Gastrocnemius medialis (tissue), 4 donors: ENCODE results near the gene CMIP. TPM values are rescaled to one million over a fixed set of nuclear protein-coding genes. Genes with fewer than 3 reads are reported as not detected.

Experiments used
- ATAC-seq, 2 donors: fragments of 150-250 bp; one replicate each; pipeline ENCODE4 v1.9.1; 2016
- DNase-seq, 2 donors: peaks; one replicate each; pipeline ENCODE4 v3.0.0-alpha.2; 2019
- H3K27ac ChIP-seq, 4 donors: fragments of 200-600 bp; sonication (generic); 1 replicate in 1 of 4; 2 replicates in 3 of 4; pipeline ENCODE4 v1.5.1; 2016 to 2018; ENCODE audit warnings: mild to moderate bottlenecking in 2 of 4, moderate library complexity in 1 of 4
- H3K27me3 ChIP-seq, 3 donors: fragments of 200-600 bp; sonication (generic) in 2 of 3; 1 replicate in 1 of 3; 2 replicates in 2 of 3; pipeline versions ENCODE4 v1.5.1 to v1.6.0; 2016 to 2019; ENCODE audit warnings: mild to moderate bottlenecking in 1 of 3, moderate library complexity in 1 of 3
- H3K36me3 ChIP-seq, 2 donors: fragments of 200-600 bp; sonication (generic) in 1 of 2; one replicate each; pipeline ENCODE4 v1.5.1; 2017 to 2018
- H3K4me1 ChIP-seq, 2 donors: fragments of 200-600 bp; sonication (generic) in 1 of 2; one replicate each; pipeline ENCODE4 v1.5.1; 2016 to 2017; ENCODE audit warnings: mild to moderate bottlenecking in 2 of 2
- H3K4me3 ChIP-seq, 4 donors: fragments of 200-600 bp; sonication (generic) in 3 of 4; 1 replicate in 1 of 4; 2 replicates in 3 of 4; pipeline ENCODE4 v1.5.1; 2016 to 2019; ENCODE audit warnings: mild to moderate bottlenecking in 2 of 4
- H3K9me3 ChIP-seq, 3 donors: fragments of 200-600 bp; sonication (generic) in 2 of 3; 1 replicate in 1 of 3; 2 replicates in 2 of 3; pipeline ENCODE4 v1.5.1; 2016 to 2019
- CTCF ChIP-seq, 5 experiments: fragments of 450-650 bp in 3 of 5; fragments of 200-600 bp in 2 of 5; sonication (generic) in 2 of 5; IDR thresholded peaks in 4 of 5; conservative IDR thresholded peaks in 1 of 5; 1 replicate in 4 of 5; 2 replicates in 1 of 5; pipeline ENCODE4 v1.5.1; 2016 to 2019; ENCODE audit warnings: antibody characterized with exemption in 5 of 5, mild to moderate bottlenecking in 3 of 5, moderate library complexity in 3 of 5
- POLR2A ChIP-seq, 2 donors: fragments of 450-650 bp; IDR thresholded peaks; one replicate each; pipeline ENCODE4 v1.6.1; 2017; ENCODE audit warnings: antibody characterized with exemption in 2 of 2, mild to moderate bottlenecking in 2 of 2, moderate library complexity in 2 of 2
- in situ Hi-C, 4 donors: fragments of 200-750 bp; cut with MboI; loops; one replicate each; pipeline versions ENCODE4 v1.15.0 to v1.8.0; 2017; ENCODE audit warnings: low sequenced_read_pairs in 4 of 4
- intact Hi-C: fragments of 100-400 bp; cut with DNase I; formaldehyde crosslinking; loops from one replicate; pipeline ENCODE4 v1.15.1; 2023; ENCODE audit warnings: low total_unique reads
- total RNA-seq, 4 donors: library from RNA; depleted of rRNA; stranded (reverse); fragments of >200 nt; gene quantifications; one replicate each; pipeline versions ENCODE4 v1.1.0 to v1.2.3, GENCODE V29; 2016

The CMIP gene
- total RNA-seq, 4 donors from 2014 or later = 0.90 to 5.1 (median 2.7) TPM

- Histone ChIP-seq H3K4me3 (no peak overlapping the region), H3K36me3 (no peaks in the 10 kb centered on the region), H3K27me3 (no peaks in the 10 kb centered on the region), H3K4me1 (no peaks in the 10 kb centered on the region), H3K27ac (no peak overlapping the region), H3K9me3 (no peaks in the 10 kb centered on the region)
- TF ChIP-seq CTCF (IDR thresholded peaks at IDR 0.05 in 4 of 5, conservative IDR thresholded peaks at IDR 0.05 in 1 of 5) = no peak
- DNase-seq (no peak), ATAC-seq (no peak)
- in situ Hi-C loops = loop anchor here (5.0 to 10.0 kb wide), 3 partner anchors 315 to 325 kb away; no protein-coding TSS in a partner anchor
- intact Hi-C loops = no loop called here
Observed at GRCh38 chr16:81719993-81720392, 275.4 kb downstream of the CMIP start.

- Histone ChIP-seq H3K4me3 (no peak overlapping the region), H3K27me3 (no peaks in the 10 kb centered on the region), H3K4me1 (no peaks in the 10 kb centered on the region), H3K27ac (no peak overlapping the region), H3K9me3 (no peaks in the 10 kb centered on the region), H3K36me3 (no peaks in the 10 kb centered on the region)
- in situ Hi-C loops (loop anchor here in 3 of 4 donors (5.0 to 10.0 kb wide), 2 partner anchors 319 to 326 kb away; no protein-coding TSS in a partner anchor), intact Hi-C loops (no loop called here)
- ATAC-seq (no peak), DNase-seq (no peak)
- TF ChIP-seq POLR2A (IDR thresholded peaks at IDR 0.05) (no peak), CTCF (IDR thresholded peaks at IDR 0.05 in 4 of 5, conservative IDR thresholded peaks at IDR 0.05 in 1 of 5) (no peak)
Observed at GRCh38 chr16:81720973-81721906, 276.6 kb downstream of the CMIP start.

- in situ Hi-C loops = loop anchor here in 3 of 4 donors (5.0 to 10.0 kb wide), 2 partner anchors 321 to 328 kb away; no protein-coding TSS in a partner anchor
Observed at GRCh38 chr16:81723098-81723723, 278.6 kb downstream of the CMIP start.

GRCh38 chr16:81728435-81728834, 283.8 kb downstream of the CMIP start:
- Histone ChIP-seq H3K27me3 (peaks cover 0 to 6% (median 0%) of the 10 kb centered on the region in 3 donors), H3K9me3 (no peaks in the 10 kb centered on the region), H3K27ac (no peak overlapping the region), H3K4me3 (no peak overlapping the region), H3K4me1 (no peaks in the 10 kb centered on the region), H3K36me3 (no peaks in the 10 kb centered on the region)
- in situ Hi-C loops (loop anchor here in 3 of 4 donors (10.0 to 25.0 kb wide), 3 partner anchors 334 to 691 kb away; partner anchors contain the start of gene ATMIN (in 1 of the 3)), intact Hi-C loops (no loop called here)
- TF ChIP-seq CTCF (IDR thresholded peaks at IDR 0.05 in 4 of 5, conservative IDR thresholded peaks at IDR 0.05 in 1 of 5) = no peak
- no peak for TF ChIP-seq POLR2A (IDR thresholded peaks at IDR 0.05)
- DNase-seq (no peak), ATAC-seq (no peak)

More at GRCh38 chr16:81723098-81723723, 278.6 kb downstream of the CMIP start:
- ATAC-seq = peak; percentile 83 to 87
- no peak for DNase-seq
- no peaks in the 10 kb centered on the region for H3K27me3 ChIP-seq
- TF ChIP-seq POLR2A (IDR thresholded peaks at IDR 0.05) (no peak), CTCF (IDR thresholded peaks at IDR 0.05 in 4 of 5, conservative IDR thresholded peaks at IDR 0.05 in 1 of 5) (peak; percentile 44 to 68 (median 62))
- no peaks in the 10 kb centered on the region for H3K9me3 ChIP-seq
- no peaks in the 10 kb centered on the region for H3K36me3 ChIP-seq
- intact Hi-C loops = loop anchor here (1.0 kb wide), 1 partner anchor 320 kb away; no protein-coding TSS in a partner anchor
- H3K4me1 ChIP-seq = no peaks in the 10 kb centered on the region
- H3K27ac ChIP-seq = no peak overlapping the region
- no peak overlapping the region for H3K4me3 ChIP-seq
